SK-N-MC (cell line): ENCODE measurements around the gene THEMIS2.

Experiments used
- EZH2 ChIP-seq: fragments of 200-600 bp; sonication (generic); IDR thresholded peaks from one replicate; pipeline ENCODE4 v1.6.1; 2017; ENCODE audit warnings: antibody characterized with exemption
- POLR2AphosphoS5 ChIP-seq: IDR thresholded peaks from 2 replicates; pipeline ENCODE4 v1.6.1; 2012; ENCODE audit warnings: mild to moderate bottlenecking, low read depth, low read length, borderline replicate concordance

DNA sequence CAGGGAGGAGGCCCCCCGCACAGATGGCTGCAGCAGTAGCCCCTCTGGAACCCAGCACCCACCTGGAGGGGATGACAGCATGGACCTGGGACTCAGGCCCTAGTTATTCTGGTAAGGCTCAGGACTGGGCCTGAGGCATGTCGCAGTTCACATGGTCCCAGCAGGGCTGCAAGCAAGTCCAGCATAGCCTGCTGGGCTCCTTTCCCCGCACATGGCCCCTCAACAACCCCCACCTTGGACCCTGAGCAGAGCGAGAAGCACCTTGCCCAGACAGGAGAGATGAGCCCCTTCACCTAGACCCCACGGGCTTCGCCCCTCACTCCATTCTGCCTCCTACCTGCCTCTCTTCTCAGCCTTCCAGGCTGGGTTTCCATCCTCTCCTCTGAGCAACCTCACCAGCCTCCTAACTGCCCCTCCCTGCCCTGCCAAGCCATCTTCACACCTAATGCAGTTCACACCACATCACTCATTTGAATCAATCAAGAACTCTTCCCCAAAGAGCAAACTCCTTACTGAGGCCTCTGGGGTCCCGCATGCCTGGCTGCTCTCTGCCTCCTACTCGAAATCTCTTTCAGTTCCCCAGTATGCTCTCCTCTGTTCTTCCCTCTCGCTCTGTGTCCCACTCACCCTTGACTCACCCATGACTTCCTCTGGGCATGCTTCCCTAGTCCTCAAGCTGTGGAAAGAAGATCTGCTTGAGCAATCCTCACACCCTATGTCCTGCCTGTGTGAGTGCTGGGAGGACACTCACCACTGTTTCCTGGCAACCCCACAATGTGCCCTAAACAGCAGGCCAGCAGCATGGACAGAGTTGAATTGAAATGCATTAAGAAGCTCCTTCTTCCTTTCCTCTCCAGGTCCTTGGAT, 9.4 kb upstream of the THEMIS2 start:
- no peak for TF ChIP-seq EZH2
- no peak for TF ChIP-seq POLR2AphosphoS5
